Body of pancreas (tissue), 4 donors: ENCODE measurements around the gene AGAP1. TPM values are rescaled to one million over a fixed set of nuclear protein-coding genes. Genes with fewer than 3 reads are reported as not detected.

Experiments used
- ATAC-seq: fragments of 150-250 bp; one replicate; pipeline ENCODE4 v1.9.1; 2016
- DNase-seq, 4 donors: peaks; one replicate each; pipeline ENCODE4 v3.0.0-alpha.2; 2019
- H3K27ac ChIP-seq, 4 donors: fragments of 200-600 bp; sonication (generic); 1 replicate in 3 of 4; 2 replicates in 1 of 4; pipeline versions ENCODE4 v1.5.1 to v1.6.1; 2016 to 2019; ENCODE audit warnings: mild to moderate bottlenecking in 1 of 4, mixed read lengths in 1 of 4, moderate library complexity in 1 of 4
- H3K27me3 ChIP-seq, 2 donors: fragments of 200-600 bp; sonication (generic); one replicate each; pipeline ENCODE4 v1.6.0; 2016; ENCODE audit warnings: mild to moderate bottlenecking in 1 of 2
- H3K36me3 ChIP-seq, 2 donors: fragments of 200-600 bp; sonication (generic); replicated peaks in 1 of 2; 2 replicates each; pipeline ENCODE4 v1.5.1; 2016; ENCODE audit warnings: low read depth in 2 of 2; ENCODE audit not compliant: insufficient read depth in 1 of 2
- H3K4me1 ChIP-seq: fragments of 200-600 bp; sonication (generic); one replicate; pipeline ENCODE4 v1.6.0; 2016
- H3K4me3 ChIP-seq, 2 donors: fragments of 200-600 bp; sonication (generic); 1 replicate in 1 of 2; 2 replicates in 1 of 2; pipeline ENCODE4 v1.5.1; 2016 to 2019
- H3K9me3 ChIP-seq, 3 donors: fragments of 200-600 bp; sonication (generic); 1 replicate in 2 of 3; 2 replicates in 1 of 3; pipeline ENCODE4 v1.5.1; 2016
- CTCF ChIP-seq, 7 experiments: fragments of 450-650 bp in 4 of 7; fragments of 200-600 bp in 3 of 7; sonication (generic) in 3 of 7; IDR thresholded peaks; one replicate each; pipeline ENCODE4 v1.5.1; 2016 to 2019; ENCODE audit warnings: antibody characterized with exemption in 7 of 7
- POLR2A ChIP-seq, 3 donors: fragments of 450-650 bp; IDR thresholded peaks; one replicate each; pipeline ENCODE4 v1.6.1; 2016; ENCODE audit warnings: antibody characterized with exemption in 3 of 3, mild to moderate bottlenecking in 2 of 3
- WGBS, 2 donors: methylation state at CpG; one replicate each; pipeline ENCODE4 v1.1.5; 2017; 5-methylcytosine and 5-hydroxymethylcytosine counted together
- intact Hi-C: fragments of 100-400 bp; cut with DNase I; formaldehyde crosslinking; loops from one replicate; pipeline ENCODE4 v1.15.1; 2023
- total RNA-seq, 2 donors: library from RNA; depleted of rRNA; stranded (reverse); fragments of >200 nt; gene quantifications; one replicate each; pipeline ENCODE4 v1.1.0, GENCODE V29; 2016

The AGAP1 gene
- total RNA-seq, 2 donors from 2014 or later, result 21.3 to 32.6 TPM

- ATAC-seq, result no peak
- Histone ChIP-seq H3K4me1 (peaks cover 8% of the 10 kb centered on the region), H3K27me3 (no peaks in the 10 kb centered on the region), H3K4me3 (no peak overlapping the region), H3K27ac (peak overlapping the region in 1 of 4 donors; percentile 29), H3K36me3 (no peaks in the 10 kb centered on the region), H3K9me3 (no peaks in the 10 kb centered on the region)
- 56 to 83% methylated on average over 2 of the region's 2 CpGs for WGBS, 2 donors
- DNase-seq, result no peak
- intact Hi-C loops, result no loop called here
- TF ChIP-seq CTCF (IDR thresholded peaks at IDR 0.05), result no peak
- TF ChIP-seq POLR2A (IDR thresholded peaks at IDR 0.05), result no peak
Observed at GRCh38 chr2:235640377-235640776, 146.5 kb downstream of the AGAP1 start.

GRCh38 chr2:235640926-235641723 lies 147.3 kb downstream of the AGAP1 start:
- 60 to 62% methylated on average over 11 of the region's 11 CpGs for WGBS, 2 donors
- Histone ChIP-seq H3K4me3 (no peak overlapping the region), H3K9me3 (no peaks in the 10 kb centered on the region), H3K36me3 (no peaks in the 10 kb centered on the region), H3K27me3 (no peaks in the 10 kb centered on the region), H3K27ac (peak overlapping the region in 1 of 4 donors; percentile 29), H3K4me1 (peaks cover 8% of the 10 kb centered on the region)
- no peak for TF ChIP-seq CTCF (IDR thresholded peaks at IDR 0.05)
- no peak for TF ChIP-seq POLR2A (IDR thresholded peaks at IDR 0.05)
- DNase-seq (peak in 1 of 4 donors; percentile 20), ATAC-seq (no peak)
- intact Hi-C loops, result no loop called here

- 77 to 84% methylated on average over 8 of the region's 8 CpGs for WGBS, 2 donors
- no peak overlapping the region for H3K27ac ChIP-seq
- intact Hi-C loops, result no loop called here
- no peak overlapping the region for H3K4me3 ChIP-seq
- H3K27me3 ChIP-seq, result no peaks in the 10 kb centered on the region
- no peak for TF ChIP-seq CTCF (IDR thresholded peaks at IDR 0.05)
- H3K9me3 ChIP-seq, result no peaks in the 10 kb centered on the region
- H3K36me3 ChIP-seq, result no peaks in the 10 kb centered on the region
- peaks cover 8% of the 10 kb centered on the region for H3K4me1 ChIP-seq
- DNase-seq, result no peak
- ATAC-seq, result no peak
Observed at GRCh38 chr2:235641956-235642355, 148.1 kb downstream of the AGAP1 start.

- TF ChIP-seq POLR2A (IDR thresholded peaks at IDR 0.05) (no peak), CTCF (IDR thresholded peaks at IDR 0.05) (no peak)
- Histone ChIP-seq H3K36me3 (no peaks in the 10 kb centered on the region), H3K4me3 (no peak overlapping the region), H3K4me1 (peaks cover 8% of the 10 kb centered on the region), H3K9me3 (no peaks in the 10 kb centered on the region), H3K27me3 (no peaks in the 10 kb centered on the region), H3K27ac (no peak overlapping the region)
- intact Hi-C loops, result no loop called here
- DNase-seq (no peak), ATAC-seq (no peak)
- 85 to 94% methylated on average over 9 of the region's 9 CpGs for WGBS, 2 donors
Observed at GRCh38 chr2:235642446-235643098, 148.7 kb downstream of the AGAP1 start.
